ENCODE data around the gene U2AF2.

U2AF2 gene

GRCh38 chr19:55681131-55682092 is 26.6 kb downstream of the U2AF2 start:
- Histone ChIP-seq H3K9ac (ENCODE audit: low read length) (no peak overlapping the region), H4K20me1 (ENCODE audit: insufficient read depth, low read length) (no peaks in the 10 kb centered on the region), H2AFZ (ENCODE audit: low read length) (no peak overlapping the region), H3K27ac (ENCODE audit: low read length) (no peak overlapping the region), H3K27me3 (replicated peaks; ENCODE audit: insufficient read depth, low read length) (no peaks in the 10 kb centered on the region), H3K36me3 (replicated peaks; ENCODE audit: insufficient read depth, low read length) (0 out of 2 replicates have a peak, but pooled peaks cover 6% of the 10 kb centered on the region), H3K79me2 (ENCODE audit: low read length) (peaks cover 93% of the 10 kb centered on the region), H3K4me2 (ENCODE audit: low read depth, low read length) (no peak overlapping the region), H3K4me3 (ENCODE audit: low read length) (no peak overlapping the region), H3K9me2 (replicated peaks; ENCODE audit: insufficient read depth, low read length) (no peaks in the 10 kb centered on the region), H3F3A (ENCODE audit: insufficient read depth, low read length) (peaks cover 16% of the 10 kb centered on the region; the same call in 1 of the 2 replicates), H3K9me3 (replicated peaks; ENCODE audit: insufficient read depth, low read length) (no peaks in the 10 kb centered on the region), H3K4me1 (ENCODE audit: low read length) (peaks cover 26% of the 10 kb centered on the region)
- no peak for DNase-seq
- TF ChIP-seq CTCF (IDR thresholded peaks at IDR 0.05; ENCODE audit: low read length) (no peak), EZH2 (optimal IDR thresholded peaks at IDR 0.05; ENCODE audit: low read depth, low read length) (no peak)

DNA sequence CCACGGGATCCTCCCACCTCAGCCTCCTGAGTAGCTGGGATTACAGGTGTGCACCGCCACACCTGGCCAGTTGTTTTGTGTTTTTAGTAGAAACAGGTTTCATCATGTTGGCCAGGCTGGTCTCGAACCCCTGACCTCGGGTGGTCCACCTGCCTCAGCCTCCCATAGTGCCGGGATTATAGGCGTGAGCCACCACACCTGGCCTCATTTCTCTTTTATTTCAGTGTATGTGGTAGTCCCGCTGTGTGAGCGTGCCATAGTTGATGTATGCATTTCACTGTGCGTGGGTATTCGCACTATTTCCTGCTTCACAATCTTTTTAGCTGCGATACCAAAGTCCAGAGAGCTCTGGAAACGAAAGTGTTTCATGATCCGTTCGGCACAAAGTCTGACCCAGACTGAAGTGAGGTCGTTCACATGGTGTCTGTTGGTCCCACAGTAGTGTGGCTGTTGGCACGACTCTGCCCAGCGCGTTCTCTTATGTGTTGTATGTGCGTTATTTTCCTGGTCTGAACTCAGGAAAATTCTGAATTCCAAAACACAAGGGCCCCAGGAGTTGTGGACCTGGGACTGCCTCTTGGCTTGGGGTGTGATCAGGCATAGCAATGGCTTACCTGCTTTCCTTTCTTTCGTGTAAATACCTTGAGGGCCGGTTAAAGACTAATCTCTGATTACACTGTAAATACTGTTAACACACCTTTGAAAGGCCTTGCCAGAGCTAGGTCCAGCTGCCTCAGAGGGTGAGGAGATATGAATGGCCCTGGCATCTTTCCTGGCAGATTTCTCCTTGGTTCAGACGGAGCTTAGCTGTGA is 28.8 kb downstream of the U2AF2 start:
- peaks cover 6% of the 10 kb centered on the region for H3K4me1 ChIP-seq (ENCODE audit: low read length)
- no peak overlapping the region for H2AFZ ChIP-seq (ENCODE audit: low read length)
- H3K9ac ChIP-seq (ENCODE audit: low read length), result no peak overlapping the region
- DNase-seq, result no peak
- TF ChIP-seq EZH2phosphoT487 (IDR thresholded peaks at IDR 0.05; ENCODE audit: low read length) (no peak), EZH2 (optimal IDR thresholded peaks at IDR 0.05; ENCODE audit: low read depth, low read length) (no peak), CTCF (IDR thresholded peaks at IDR 0.05; ENCODE audit: low read length) (no peak)
- H3K9me3 ChIP-seq (replicated peaks; ENCODE audit: insufficient read depth, low read length), result no peaks in the 10 kb centered on the region
- H3K9me2 ChIP-seq (replicated peaks; ENCODE audit: insufficient read depth, low read length), result no peaks in the 10 kb centered on the region
- H3K27me3 ChIP-seq (replicated peaks; ENCODE audit: insufficient read depth, low read length), result no peaks in the 10 kb centered on the region
- no peaks in the 10 kb centered on the region for H4K20me1 ChIP-seq (ENCODE audit: insufficient read depth, low read length)
- H3K27ac ChIP-seq (ENCODE audit: low read length), result no peak overlapping the region
- no peaks in the 10 kb centered on the region; the same call in 1 of the 2 replicates for H3F3A ChIP-seq (ENCODE audit: insufficient read depth, low read length)
- H3K4me2 ChIP-seq (ENCODE audit: low read depth, low read length), result no peak overlapping the region
- H3K4me3 ChIP-seq (ENCODE audit: low read length), result no peak overlapping the region
- peaks cover 90% of the 10 kb centered on the region for H3K79me2 ChIP-seq (ENCODE audit: low read length)
- H3K36me3 ChIP-seq (replicated peaks; ENCODE audit: insufficient read depth, low read length), result 0 out of 2 replicates have a peak, but pooled peaks cover 6% of the 10 kb centered on the region

GRCh38 chr19:55684946-55685681 is 30.3 kb downstream of the U2AF2 start:
- DNase-seq, result no peak
- H4K20me1 ChIP-seq (ENCODE audit: insufficient read depth, low read length), result no peaks in the 10 kb centered on the region
- peaks cover 79% of the 10 kb centered on the region for H3K79me2 ChIP-seq (ENCODE audit: low read length)
- no peak overlapping the region for H3K9ac ChIP-seq (ENCODE audit: low read length)
- H3K27me3 ChIP-seq (replicated peaks; ENCODE audit: insufficient read depth, low read length), result no peaks in the 10 kb centered on the region
- no peak for TF ChIP-seq EZH2phosphoT487 (IDR thresholded peaks at IDR 0.05; ENCODE audit: low read length)
- no peak for TF ChIP-seq CTCF (IDR thresholded peaks at IDR 0.05; ENCODE audit: low read length)
- TF ChIP-seq EZH2 (optimal IDR thresholded peaks at IDR 0.05; ENCODE audit: low read depth, low read length), result no peak
- no peak overlapping the region for H2AFZ ChIP-seq (ENCODE audit: low read length)
- no peaks in the 10 kb centered on the region for H3K9me3 ChIP-seq (replicated peaks; ENCODE audit: insufficient read depth, low read length)
- 0 out of 2 replicates have a peak, but pooled peaks cover 6% of the 10 kb centered on the region for H3K36me3 ChIP-seq (replicated peaks; ENCODE audit: insufficient read depth, low read length)
- H3K4me3 ChIP-seq (ENCODE audit: low read length), result no peak overlapping the region
- no peak overlapping the region for H3K27ac ChIP-seq (ENCODE audit: low read length)
- no peaks in the 10 kb centered on the region for H3F3A ChIP-seq (ENCODE audit: insufficient read depth, low read length)
- no peaks in the 10 kb centered on the region for H3K9me2 ChIP-seq (replicated peaks; ENCODE audit: insufficient read depth, low read length)
- H3K4me2 ChIP-seq (ENCODE audit: low read depth, low read length), result no peak overlapping the region
- H3K4me1 ChIP-seq (ENCODE audit: low read length), result no peaks in the 10 kb centered on the region

Measured in MM.1S (cell line).